ENCODE results near the gene DUSP11. TPM values are rescaled to one million over a fixed set of nuclear protein-coding genes. Genes with fewer than 3 reads are reported as not detected.

Gene DUSP11
- total and polyA plus RNA-seq, 4 donors: 13.9 to 44.1 (median 17.0) TPM

DNA sequence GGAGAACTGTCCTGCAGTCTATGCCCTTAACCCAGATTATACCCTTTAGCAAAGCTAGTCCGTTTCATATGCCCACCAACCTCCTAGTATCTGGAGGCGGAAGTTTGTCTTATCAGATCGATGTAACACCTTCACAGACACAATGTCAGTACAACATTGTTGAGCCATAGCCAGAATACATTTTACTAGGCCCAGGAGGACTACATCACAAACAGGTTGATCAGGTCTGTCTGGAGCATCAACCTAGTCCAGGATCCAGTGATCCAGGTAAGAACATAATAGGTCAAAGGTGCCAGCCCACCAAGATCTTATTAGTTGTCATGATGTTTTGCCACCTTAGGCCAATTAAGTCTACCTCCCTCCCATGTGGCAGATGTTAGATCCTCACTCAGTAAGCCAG, 40.8 kb downstream of the DUSP11 start:
- H3K36me3 ChIP-seq (ENCODE audit: control insufficient read depth in 4 of 4, insufficient read depth in 4 of 4, low read length in 4 of 4): peaks cover 0 to 16% (median 10%) of the 10 kb centered on the region in 4 donors
- H3K9me3 ChIP-seq (ENCODE audit: control insufficient read depth in 4 of 4, insufficient read depth in 3 of 4, low read length in 3 of 4): peaks cover 0 to 5% (median 1%) of the 10 kb centered on the region in 4 donors
- no peak overlapping the region for H3K9ac ChIP-seq (ENCODE audit: insufficient read depth in 1 of 2, low read length in 2 of 2)
- peaks cover 0 to 10% (median 0%) of the 10 kb centered on the region in 5 donors for H3K4me1 ChIP-seq (ENCODE audit: control insufficient read depth in 5 of 5, insufficient read depth in 5 of 5, low read length in 5 of 5)
- TF ChIP-seq, protein P1, sequence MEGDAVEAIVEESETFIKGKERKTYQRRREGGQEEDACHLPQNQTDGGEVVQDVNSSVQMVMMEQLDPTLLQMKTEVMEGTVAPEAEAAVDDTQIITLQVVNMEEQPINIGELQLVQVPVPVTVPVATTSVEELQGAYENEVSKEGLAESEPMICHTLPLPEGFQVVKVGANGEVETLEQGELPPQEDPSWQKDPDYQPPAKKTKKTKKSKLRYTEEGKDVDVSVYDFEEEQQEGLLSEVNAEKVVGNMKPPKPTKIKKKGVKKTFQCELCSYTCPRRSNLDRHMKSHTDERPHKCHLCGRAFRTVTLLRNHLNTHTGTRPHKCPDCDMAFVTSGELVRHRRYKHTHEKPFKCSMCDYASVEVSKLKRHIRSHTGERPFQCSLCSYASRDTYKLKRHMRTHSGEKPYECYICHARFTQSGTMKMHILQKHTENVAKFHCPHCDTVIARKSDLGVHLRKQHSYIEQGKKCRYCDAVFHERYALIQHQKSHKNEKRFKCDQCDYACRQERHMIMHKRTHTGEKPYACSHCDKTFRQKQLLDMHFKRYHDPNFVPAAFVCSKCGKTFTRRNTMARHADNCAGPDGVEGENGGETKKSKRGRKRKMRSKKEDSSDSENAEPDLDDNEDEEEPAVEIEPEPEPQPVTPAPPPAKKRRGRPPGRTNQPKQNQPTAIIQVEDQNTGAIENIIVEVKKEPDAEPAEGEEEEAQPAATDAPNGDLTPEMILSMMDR (IDR thresholded peaks at IDR 0.05; ENCODE audit: control extremely low read depth, extremely low read depth): no peak
- H3K4me3 ChIP-seq: no peak overlapping the region
- no peak for DNase-seq
- no peak overlapping the region for H3K27ac ChIP-seq (ENCODE audit: low read depth in 1 of 2, low read length in 1 of 2)
- WGBS, 2 donors: 95 to 97% methylated on average over 3 of the region's 3 CpGs
- H3K27me3 ChIP-seq (ENCODE audit: control insufficient read depth in 3 of 3, insufficient read depth in 3 of 3, low read length in 2 of 3): peaks cover 0 to 4% (median 0%) of the 10 kb centered on the region in 3 donors
- ATAC-seq (ENCODE audit: insufficient read depth, low FRiP score): no peak

DNA sequence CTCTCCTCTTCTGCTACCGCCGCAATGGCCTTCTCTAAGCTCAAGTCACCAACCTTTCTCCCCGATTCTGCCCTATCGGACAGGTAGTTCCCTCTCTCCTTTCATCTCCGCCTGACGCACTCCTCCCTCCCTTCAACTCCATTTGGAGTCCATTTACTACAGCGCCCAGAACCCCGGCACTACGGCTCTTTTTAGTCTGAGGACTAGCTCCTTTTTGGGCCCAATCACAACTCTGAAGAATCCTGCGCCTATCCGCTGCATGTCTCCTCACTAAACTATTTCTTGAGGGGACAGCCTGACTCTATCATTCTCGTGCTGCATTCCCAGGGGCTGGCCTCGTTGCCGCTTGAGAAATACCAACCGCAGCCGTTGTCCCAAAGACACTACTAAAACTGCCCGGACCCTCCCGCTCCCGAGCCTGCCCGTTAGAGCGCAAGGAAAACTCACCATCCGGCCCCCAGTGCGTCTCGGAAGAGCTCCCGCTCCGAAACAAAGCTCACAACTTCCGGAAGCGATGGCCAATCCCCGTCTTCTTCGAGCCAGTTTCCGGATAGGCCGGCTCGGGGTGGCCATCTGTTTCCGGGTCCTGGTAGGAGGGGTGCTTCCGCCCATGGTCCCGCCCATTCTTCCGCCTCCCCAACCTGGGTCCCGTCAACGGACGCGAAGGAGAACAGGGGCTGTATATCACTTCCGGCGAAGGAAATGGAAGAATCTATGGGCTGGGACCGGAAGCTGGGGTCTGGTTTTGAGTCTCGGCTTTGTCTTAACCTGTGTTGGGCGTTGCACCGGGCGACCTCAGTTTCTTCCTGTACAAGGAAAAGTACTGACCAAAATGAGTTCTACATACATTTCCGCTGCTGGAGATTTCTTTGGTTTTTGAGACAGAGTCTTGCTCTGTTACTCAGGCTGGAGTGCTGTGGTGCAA, 42.8 kb downstream of the DUSP11 start, which contains the start of gene TPRKB:
Gene TPRKB, minus strand, starts transcription at position 491 of the 925 bp plus-strand sequence. CDS start 2,776 bp downstream, outside the sequence.
- Histone ChIP-seq H3K36me3 (ENCODE audit: control insufficient read depth in 4 of 4, insufficient read depth in 4 of 4, low read length in 4 of 4) (peaks cover 0 to 26% (median 12%) of the 10 kb centered on the region in 4 donors), H3K4me3 (peak within 1 kb of the TSS; percentile 83), H3K9me3 (ENCODE audit: control insufficient read depth in 4 of 4, insufficient read depth in 3 of 4, low read length in 3 of 4) (peaks cover 0 to 5% (median 1%) of the 10 kb centered on the region in 4 donors), H3K4me1 (ENCODE audit: control insufficient read depth in 5 of 5, insufficient read depth in 5 of 5, low read length in 5 of 5) (peaks cover 0 to 10% (median 0%) of the 10 kb centered on the region in 5 donors), H3K27ac (ENCODE audit: low read depth in 1 of 2, low read length in 1 of 2) (peak within 1 kb of the TSS; percentile 48 to 77), H3K9ac (ENCODE audit: insufficient read depth in 1 of 2, low read length in 2 of 2) (peak within 1 kb of the TSS; percentile 72 to 92), H3K27me3 (ENCODE audit: control insufficient read depth in 3 of 3, insufficient read depth in 3 of 3, low read length in 2 of 3) (peaks cover 0 to 4% (median 0%) of the 10 kb centered on the region in 3 donors)
- ATAC-seq (ENCODE audit: insufficient read depth, low FRiP score): peak; percentile 100
- TF ChIP-seq, protein P1 (IDR thresholded peaks at IDR 0.05; ENCODE audit: control extremely low read depth, extremely low read depth): no peak
- 1% methylated on average over 49 of the region's 49 CpGs for WGBS, 2 donors
- peak; percentile 98 to 99 (median 98) for DNase-seq

DNA sequence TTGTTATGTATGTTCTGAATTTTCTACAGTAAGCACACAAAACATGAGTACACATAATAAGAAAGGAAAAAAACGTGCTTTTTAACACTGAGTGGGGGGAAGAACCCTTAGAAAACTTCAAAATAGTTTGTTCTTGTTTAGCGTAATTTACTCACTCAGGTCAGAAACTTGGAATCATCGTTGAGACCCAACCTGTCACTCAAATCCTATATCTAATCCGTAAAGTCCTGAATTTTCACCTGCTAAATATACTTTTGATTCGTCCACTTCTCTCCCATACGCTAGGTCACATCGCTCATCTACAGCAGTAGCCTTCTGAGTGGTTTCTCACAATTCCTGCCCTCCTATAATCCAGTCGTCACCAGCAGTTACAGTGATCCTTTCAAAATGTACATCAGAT, 43.5 kb downstream of the DUSP11 start:
- H3K27me3 ChIP-seq (ENCODE audit: control insufficient read depth in 3 of 3, insufficient read depth in 3 of 3, low read length in 2 of 3): peaks cover 0 to 4% (median 0%) of the 10 kb centered on the region in 3 donors
- H3K9ac ChIP-seq (ENCODE audit: insufficient read depth in 1 of 2, low read length in 2 of 2): peak overlapping the region; percentile 72 to 92
- H3K9me3 ChIP-seq (ENCODE audit: control insufficient read depth in 4 of 4, insufficient read depth in 3 of 4, low read length in 3 of 4): peaks cover 0 to 5% (median 0%) of the 10 kb centered on the region in 4 donors
- H3K27ac ChIP-seq (ENCODE audit: low read depth in 1 of 2, low read length in 1 of 2): peak overlapping the region; percentile 48 to 77
- H3K4me3 ChIP-seq: peak overlapping the region; percentile 83
- WGBS, 2 donors: 9 to 10% methylated on average over 8 of the region's 8 CpGs
- DNase-seq: no peak
- H3K36me3 ChIP-seq (ENCODE audit: control insufficient read depth in 4 of 4, insufficient read depth in 4 of 4, low read length in 4 of 4): peaks cover 4 to 22% (median 9%) of the 10 kb centered on the region in 4 donors
- H3K4me1 ChIP-seq (ENCODE audit: control insufficient read depth in 5 of 5, insufficient read depth in 5 of 5, low read length in 5 of 5): peaks cover 0 to 10% (median 0%) of the 10 kb centered on the region in 5 donors
- ATAC-seq (ENCODE audit: insufficient read depth, low FRiP score): no peak
- TF ChIP-seq, protein P1 (IDR thresholded peaks at IDR 0.05; ENCODE audit: control extremely low read depth, extremely low read depth): no peak
